Endometrial microvascular endothelial cells (primary cell): ENCODE data around the gene MAPK13. TPM values are rescaled to one million over a fixed set of nuclear protein-coding genes. Genes with fewer than 3 reads are reported as not detected.

ENCODE experiments used
- in situ Hi-C: cut with HindIII; loops from 2 replicates; pipeline ENCODE4 v1.10.0; 2017; ENCODE audit warnings: low sequenced_read_pairs, low pct_unique_long_range_greater_than_20kb; ENCODE audit errors: inconsistent ontology term
- total RNA-seq: library from RNA; depleted of rRNA; stranded (reverse); fragments of >200 nt; gene quantifications from one replicate; pipeline ENCODE4 v1.2.3, GENCODE V29; 2015; ENCODE audit errors: inconsistent ontology term

MAPK13 gene
- total RNA-seq, 1 donor from 2014 or later, result 9.3 TPM

DNA sequence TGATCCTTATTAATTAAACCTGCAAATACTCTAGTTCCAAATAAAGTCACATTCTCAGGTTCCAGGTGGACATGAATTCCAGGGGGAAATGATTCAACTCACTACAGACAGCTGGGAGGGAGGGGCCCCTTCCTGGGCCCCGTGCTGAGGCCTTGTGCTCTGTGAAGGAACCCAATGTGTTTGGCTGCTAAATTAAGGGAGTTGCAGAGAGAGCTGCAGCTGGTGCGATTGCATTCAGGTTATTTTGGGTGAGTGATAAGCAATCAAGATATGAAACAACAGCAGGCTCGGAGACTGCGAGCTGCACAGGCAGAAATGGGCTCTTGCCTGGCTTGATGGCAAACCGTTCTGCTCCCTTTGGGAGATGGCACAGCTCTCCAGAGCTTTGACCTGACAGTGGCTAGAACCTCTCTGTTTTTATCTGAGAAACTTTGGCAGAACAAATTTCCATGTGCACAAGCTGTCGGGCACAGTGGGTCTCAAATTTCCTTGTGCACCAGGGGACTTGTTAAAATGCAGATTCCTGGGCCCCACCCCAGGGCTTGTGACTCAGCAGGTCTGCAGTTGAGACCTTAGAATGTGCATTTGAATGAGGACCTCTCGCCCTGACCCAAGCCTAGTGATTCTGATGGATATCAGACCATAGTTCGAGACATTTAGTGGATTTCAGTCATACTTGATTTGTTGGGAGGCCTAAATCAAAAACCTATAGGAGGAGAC is 9.8 kb downstream of the MAPK13 start:
- in situ Hi-C loops, result no loop called here

DNA sequence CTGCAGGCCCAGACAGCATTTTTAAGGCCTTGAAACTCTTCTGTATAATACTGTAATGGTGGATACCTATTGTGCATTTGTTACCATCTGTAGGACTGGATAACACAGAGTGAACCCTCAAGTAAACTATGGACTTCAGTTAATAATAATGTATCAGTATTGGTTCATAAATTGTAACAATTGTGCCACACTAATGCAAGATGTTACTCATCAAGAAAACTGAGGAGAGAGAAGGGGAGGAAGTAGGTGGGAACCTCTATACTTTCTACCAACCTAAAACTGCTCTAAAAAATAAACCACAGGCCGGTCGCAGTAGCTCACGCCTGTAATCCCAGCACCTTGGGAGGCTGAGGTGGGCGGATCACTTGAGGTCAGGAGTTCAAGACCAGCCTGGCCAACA is 10.8 kb downstream of the MAPK13 start:
- in situ Hi-C loops, result no loop called here

DNA sequence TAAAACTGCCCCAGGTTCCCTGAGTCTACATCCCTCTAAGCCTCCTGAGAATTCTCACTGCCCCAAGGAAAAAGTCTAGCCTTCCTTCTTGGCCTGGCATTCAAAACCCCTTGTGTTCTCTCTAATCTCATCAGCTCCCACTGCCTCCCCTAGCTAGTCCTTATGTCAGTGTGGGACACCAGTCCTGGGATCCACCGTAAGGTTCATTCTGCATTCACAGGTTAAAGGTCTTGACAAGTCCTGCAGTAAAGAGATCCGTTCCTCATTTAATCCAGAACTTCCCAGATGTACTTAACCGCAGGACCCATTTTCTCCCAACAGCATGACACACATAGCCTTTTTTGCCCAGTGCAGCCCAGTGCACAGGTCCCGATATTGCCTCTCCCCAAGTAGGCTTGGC is 11.6 kb downstream of the MAPK13 start:
- in situ Hi-C loops, result no loop called here

DNA sequence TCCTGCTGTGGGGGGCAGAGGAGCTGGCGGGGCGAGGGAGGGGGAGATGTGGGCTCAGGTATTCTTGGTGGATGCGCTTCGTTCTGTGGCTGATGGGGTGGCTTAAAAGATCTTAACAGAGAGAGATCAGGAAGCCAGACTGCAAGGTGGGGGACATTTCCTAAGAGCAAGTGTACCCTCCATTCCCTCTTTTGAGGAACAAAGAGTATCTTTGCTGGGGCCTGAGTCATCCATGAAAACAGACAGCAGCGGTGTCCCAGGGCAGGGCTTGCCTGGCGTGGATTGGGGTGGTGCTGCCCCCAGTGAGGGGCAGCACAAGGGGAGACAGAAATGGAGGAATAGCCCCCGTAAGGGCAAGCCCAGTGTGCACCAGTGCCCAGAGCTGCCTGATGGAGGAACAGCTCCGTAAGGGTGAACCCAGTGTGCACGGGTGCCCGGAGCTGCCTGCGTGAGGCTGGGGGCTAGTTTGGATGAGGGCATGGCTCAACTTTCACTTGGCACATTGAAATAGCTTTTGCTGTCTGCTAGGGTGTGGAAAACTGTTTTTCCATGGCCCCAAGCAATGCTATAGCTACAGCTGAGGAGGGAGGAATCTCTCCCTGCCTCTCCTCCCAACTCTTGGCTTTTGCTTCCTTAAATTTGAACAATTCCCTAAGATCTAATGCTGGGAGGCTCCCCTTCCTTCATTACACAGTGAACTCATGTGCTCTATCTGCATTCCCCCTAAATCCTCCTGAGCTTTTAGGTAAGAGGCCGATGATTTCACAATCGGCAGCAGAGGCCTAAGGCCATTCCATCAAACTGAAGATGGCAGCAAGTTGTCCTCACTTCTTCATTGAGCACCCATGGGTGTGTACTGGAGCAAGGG is 12.9 kb downstream of the MAPK13 start:
- in situ Hi-C loops, result no loop called here

DNA sequence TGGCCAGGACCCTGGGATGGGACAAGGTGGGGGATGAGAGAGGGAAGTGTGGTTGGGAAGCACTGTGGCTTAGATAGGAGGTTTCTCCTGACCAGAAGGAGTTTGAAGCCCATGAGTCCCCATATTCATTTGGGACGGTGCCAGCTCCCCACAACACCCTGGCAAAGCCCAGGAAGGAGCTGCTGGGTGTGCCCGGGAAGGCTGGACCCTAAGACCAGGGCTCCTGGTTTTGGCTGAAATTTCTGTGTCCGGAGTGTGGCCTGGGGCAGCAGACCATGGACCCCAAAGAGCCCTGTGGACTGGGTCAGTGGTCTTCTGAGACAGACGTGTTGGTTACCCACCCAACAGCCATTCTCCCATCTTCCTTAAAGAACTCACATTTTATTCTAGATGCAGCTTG is 15.2 kb downstream of the MAPK13 start:
- in situ Hi-C loops, result no loop called here

DNA sequence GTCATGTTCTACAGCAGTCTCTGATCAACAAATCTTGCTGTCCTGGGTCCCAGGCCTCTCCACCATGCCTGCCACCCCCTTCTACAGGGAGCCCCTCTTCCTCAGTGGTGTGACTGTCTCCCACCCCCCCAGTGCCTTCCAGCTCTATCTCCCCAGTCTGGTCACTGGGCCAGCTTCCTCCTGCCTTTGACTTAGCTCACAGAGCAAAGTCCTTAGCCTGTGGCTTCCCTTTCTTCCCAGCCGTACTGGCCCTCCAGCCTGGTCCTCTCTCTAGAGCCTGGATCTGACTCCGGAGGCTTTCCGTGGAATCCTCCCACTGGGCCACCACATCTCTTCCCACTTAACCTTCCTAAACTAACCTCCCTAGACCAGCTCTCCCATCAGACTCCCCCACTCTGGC is 17.0 kb downstream of the MAPK13 start:
- in situ Hi-C loops, result no loop called here

DNA sequence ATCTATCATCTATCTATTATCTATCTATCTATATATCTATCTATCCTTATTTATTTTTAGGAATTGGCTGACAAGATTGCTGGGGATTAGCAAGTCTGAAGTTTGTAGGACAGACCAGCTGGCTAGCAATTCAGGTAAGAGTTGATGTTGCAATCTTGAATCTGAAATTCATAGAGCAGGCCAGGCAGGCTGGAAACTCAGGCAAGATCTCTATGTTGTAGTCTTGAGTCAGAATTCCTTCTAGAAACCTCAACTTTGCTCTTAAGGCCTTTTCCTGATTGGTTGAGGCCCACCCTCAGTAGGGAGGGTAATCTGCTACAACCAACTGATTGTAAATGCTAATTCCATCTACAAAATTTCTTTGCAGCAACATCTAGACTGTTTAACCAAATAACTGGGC is 19.2 kb downstream of the MAPK13 start:
- in situ Hi-C loops, result no loop called here

DNA sequence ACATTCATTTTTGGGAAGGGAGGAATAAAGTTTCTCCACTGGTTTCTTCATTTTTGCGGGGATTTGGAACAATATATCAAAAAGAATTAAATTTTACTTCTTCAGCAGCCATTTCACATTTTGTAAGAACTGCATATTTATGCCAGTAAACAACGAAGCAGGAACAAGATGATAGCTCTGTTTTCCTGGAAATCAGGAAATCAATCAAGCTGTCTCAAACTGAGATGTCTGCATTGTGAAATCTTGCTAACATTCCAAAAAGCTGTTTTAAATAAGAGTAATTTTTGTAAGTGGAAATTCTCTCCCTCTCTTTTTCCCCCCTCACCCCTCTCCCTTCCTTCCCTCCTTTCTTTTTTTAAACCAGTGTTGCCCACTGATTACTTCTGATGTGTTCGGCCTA is 20.0 kb downstream of the MAPK13 start:
- in situ Hi-C loops, result no loop called here

DNA sequence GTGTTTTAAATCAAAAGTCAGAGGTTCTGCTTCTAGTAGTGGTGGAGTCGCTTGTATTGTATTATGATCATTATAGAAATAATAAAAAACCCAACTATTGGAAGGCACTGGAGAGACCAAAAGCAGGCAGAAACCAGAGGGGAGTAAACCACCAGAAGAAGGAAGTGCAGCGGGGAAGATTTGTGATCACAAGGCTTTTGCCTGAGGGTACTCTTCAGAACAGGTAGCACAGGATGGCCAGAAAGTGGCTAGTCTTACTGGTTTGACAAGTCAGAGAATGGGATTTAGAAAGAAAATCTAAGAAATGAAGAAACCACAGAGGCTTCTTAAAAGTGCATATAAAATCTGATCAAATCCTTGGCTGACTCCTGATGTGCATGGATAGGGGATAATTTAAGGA is 24.0 kb downstream of the MAPK13 start:
- in situ Hi-C loops, result no loop called here

DNA sequence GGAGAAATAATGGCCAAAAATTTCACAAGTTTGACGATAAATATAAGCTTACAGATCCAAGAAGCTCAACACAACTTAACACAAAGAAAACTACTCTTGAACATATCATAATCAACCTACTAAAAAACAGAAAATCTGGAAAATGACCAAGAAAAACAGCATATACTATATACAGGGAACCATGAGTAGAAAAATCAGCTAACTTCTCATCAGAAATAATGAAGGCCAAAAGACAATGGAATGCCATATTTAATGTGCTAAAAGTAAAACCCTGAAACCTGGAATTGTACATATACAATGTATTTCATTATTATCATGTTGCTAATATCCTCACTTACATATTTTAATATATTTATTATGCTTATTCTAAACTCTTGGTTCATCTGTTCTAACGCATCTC is 25.3 kb downstream of the MAPK13 start:
- in situ Hi-C loops, result no loop called here

DNA sequence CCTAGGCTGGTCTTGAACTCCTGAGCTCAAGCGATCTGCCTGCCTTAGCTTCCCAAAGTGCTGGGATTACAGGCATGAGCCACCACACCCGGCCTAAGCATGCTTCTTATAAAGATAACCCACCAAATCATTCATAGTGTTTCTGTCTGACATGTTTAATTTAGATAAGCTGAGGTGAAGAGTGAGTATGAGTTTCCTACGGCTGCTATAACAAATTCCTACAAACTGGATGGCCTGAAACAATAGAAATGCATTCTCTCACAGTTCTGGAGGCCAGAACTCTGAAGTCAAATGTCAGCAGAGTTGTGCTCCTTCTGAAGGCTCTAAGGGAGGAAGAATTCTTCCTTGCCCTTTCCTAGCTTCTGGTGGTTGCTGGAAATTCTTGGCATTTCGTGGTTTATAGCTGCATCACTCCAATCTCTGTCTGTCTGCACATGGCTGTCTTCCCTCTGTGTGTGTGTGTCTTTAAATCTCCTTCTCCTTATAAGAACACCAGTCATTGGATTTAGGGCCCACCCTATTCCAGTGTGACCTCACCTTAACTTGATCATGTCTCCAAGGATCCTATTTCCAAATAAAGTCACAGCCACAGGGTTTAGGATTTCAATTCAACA is 29.9 kb downstream of the MAPK13 start:
- in situ Hi-C loops, result no loop called here

DNA sequence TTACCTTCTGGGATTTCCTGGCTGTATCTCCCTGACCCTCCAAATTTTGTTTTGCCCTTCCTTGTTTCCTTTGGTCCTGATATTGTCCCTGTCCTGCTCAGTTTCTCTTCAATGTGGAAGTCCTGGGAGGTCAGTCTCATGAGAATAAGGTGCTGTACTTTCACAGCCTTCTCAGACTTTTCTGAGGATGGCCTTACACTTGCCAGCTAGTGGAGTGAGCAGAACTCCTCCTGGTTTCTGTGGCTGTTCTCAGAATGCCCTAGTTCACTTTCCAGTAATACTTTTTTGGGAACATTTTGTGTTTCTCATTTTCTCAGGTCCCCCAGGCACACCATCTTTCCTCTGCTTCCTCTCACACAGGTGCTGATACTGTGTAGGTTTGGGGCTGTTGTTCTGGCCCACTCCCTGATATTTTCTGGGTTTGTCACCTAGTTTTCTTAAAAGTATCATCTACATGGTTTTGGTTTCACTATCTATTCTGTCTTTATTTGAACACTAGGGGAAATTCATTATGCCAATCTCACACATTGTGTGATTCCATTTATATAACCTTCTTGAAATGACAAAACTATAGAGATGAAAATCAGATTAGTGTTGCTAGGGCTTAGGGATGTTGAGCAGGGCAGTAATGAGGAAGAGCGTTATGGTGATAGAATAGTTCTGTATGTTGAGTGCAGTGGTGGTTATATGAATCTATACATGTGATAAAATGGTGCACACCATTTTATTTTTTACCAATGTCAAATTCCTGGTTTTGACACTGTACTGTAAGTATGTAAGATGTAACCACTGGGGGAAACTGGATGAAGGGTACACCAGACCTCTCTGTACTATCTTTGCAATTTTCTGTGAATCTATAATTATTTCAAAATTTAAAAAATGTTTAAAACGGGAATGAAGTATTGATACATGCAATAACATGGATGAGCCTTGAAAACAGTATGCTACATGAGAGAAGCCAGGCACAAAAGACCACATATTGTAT is 39.0 kb downstream of the MAPK13 start:
- in situ Hi-C loops, result no loop called here

DNA sequence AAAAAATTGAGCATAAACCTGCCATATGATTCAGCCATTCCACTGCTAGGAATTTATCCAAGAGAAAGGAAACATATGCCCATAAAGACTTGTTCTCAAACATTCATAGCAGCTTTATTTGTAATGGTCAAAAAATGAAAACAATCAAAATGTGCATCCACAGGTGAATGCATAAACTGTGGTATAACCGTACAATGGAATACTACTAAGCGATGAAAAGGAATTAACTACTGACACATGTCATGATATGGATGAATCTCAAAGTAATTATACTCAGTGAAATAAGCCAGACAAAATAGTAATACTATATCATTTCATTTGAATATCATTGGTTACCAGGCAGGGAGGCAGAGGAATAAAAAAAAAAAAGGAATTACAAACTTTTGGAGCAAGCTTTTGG is 40.4 kb downstream of the MAPK13 start:
- in situ Hi-C loops, result no loop called here

DNA sequence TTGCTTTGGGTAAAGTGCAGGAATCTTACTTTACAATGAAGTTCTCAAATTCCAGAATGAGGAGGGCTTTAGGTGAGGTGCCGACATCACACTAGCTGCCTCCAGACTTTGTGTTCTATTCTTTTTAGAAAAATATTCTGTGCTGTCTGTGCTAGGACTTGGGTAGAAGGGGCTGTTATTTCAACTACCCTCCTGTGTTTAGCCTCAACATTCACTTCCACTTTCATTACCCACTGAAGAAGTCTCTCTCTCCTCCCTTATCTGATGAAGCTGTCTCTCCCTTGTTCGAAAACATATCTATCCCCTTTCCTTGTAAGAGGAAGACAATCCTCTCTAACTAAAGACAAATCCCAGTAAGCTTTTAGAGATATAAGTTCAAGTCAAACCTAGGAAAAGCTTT is 41.3 kb downstream of the MAPK13 start:
- in situ Hi-C loops, result no loop called here

DNA sequence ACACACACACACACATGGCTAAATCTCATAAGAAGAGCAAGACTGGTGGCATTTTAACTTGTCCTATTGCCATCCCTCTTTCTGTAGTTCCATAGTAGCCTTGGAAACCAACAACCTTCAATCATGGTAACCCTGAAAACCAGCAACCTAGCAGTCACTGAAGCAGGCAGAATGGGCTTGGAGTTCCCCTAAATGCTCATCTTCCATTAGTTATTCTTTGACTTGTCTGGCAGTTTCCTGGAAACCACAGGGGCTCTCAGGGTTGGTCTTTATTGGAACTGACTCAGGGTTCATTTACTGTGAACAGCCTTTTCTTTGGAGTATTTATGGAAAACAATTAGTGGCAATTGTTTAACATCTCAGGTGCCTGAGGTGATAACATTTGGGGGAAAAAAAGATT is 46.9 kb downstream of the MAPK13 start:
- in situ Hi-C loops, result no loop called here

DNA sequence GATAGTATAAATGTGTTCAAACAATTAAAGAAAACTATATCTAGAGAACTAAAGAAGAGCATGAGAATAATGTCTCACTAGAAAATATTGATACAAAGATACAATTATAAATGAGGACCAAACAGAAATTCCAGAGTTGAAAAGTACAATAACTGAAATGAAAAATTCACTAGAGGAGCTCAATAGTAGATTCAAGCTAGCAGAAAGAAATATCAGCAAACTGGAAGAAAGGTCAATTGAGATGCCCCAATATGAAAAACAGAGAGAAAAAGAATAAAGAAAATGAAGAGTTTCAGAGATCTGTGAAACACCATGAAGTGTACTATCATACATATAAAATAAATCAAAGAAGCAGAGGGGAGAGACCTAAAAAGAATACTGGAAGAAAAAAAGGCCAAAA is 48.2 kb downstream of the MAPK13 start:
- in situ Hi-C loops, result no loop called here

DNA sequence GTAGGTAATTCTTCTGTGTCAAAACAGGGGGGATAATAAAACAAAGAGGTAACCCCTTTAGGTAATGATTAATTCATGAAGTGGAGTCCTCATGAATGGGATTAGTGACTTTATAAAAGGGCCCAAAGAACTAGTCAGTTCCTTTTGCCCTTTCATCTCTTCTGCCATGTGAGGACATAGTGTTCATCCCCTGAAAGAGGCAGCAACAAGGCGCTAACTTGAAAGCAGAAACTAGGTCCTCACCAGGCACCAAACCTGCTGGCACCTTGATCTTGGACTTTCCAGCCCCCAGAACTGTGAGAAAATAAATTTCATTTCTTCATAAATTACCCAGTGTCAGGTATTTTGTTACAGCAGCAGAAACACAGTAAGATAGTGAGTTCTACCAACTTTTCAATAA is 49.8 kb downstream of the MAPK13 start:
- in situ Hi-C loops, result no loop called here

DNA sequence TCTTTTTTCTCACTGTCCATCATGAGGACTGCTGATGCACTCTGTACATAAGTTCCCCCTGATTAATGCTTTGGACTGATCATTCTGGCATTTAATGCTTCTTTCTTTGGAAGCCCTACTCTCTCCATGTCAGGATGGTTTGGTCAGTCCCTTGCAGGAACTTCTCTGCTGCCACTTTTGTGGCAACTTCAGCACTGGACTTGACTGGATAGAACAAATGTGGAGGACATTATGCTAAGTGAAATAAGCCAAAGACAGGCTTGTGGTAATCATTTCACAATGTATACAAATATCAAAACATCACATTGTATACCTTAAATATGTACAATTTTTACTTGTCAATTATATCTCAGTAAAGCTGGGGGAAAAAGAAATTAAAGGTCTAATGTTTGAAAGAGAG is 54.0 kb downstream of the MAPK13 start:
- in situ Hi-C loops, result no loop called here

DNA sequence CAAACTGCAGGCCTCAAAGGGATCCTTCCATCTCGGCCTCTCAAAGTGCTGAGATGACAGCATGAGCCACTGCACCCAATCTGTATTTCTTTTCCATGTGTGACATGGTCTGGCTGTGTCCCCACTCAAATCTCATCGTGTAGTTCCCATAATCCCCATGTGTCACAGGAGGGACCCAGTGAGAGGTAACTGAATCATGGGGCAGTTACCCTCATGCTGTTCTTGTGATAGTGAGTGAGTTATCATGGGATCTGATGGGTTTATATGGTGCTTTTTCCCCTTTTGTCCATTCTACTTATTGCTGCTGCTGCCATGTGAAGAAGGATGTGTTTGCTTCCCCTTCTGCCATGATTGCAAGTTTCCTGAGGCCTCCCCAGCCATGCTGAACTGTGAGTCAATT is 55.9 kb downstream of the MAPK13 start:
- in situ Hi-C loops, result no loop called here
